Suprapubic skin (tissue), 4 donors: Measurements from ENCODE around the gene MXD3. TPM values are rescaled to one million over a fixed set of nuclear protein-coding genes. Genes with fewer than 3 reads are reported as not detected.

Experiments
- DNase-seq, 2 donors: peaks; one replicate each; pipeline ENCODE4 v3.0.0-alpha.2; 2019; ENCODE audit warnings: low spot score in 2 of 2
- H3K27ac ChIP-seq: fragments of 200-600 bp; sonication (generic); one replicate; pipeline ENCODE4 v1.5.1; 2019
- H3K27me3 ChIP-seq: fragments of 200-600 bp; sonication (generic); one replicate; pipeline ENCODE4 v1.5.1; 2019
- H3K36me3 ChIP-seq: fragments of 200-600 bp; sonication (generic); one replicate; pipeline ENCODE4 v1.5.1; 2019
- H3K4me1 ChIP-seq: fragments of 200-600 bp; sonication (generic); one replicate; pipeline ENCODE4 v1.5.1; 2019
- H3K4me3 ChIP-seq: fragments of 200-600 bp; sonication (generic); one replicate; pipeline ENCODE4 v1.5.1; 2019; ENCODE audit warnings: mild to moderate bottlenecking
- H3K9me3 ChIP-seq: fragments of 200-600 bp; sonication (generic); one replicate; pipeline ENCODE4 v1.5.1; 2019
- CTCF ChIP-seq, 2 donors: fragments of 200-600 bp in 1 of 2; fragments of 450-650 bp in 1 of 2; sonication (generic) in 1 of 2; IDR thresholded peaks; one replicate each; pipeline ENCODE4 v1.5.1; 2016 to 2019; ENCODE audit warnings: antibody characterized with exemption in 2 of 2, mild to moderate bottlenecking in 1 of 2, moderate library complexity in 1 of 2
- EP300 ChIP-seq: sonication (generic); formaldehyde crosslinking; IDR thresholded peaks from one replicate; pipeline ENCODE4 v1.6.1; 2017; ENCODE audit warnings: antibody characterized with exemption
- POLR2A ChIP-seq, 2 donors: fragments of 450-650 bp; IDR thresholded peaks; one replicate each; pipeline ENCODE4 v1.6.1; 2017; ENCODE audit warnings: antibody characterized with exemption in 2 of 2, mild to moderate bottlenecking in 2 of 2, moderate library complexity in 2 of 2
- POLR2AphosphoS5 ChIP-seq, 3 donors: sonication (generic); formaldehyde crosslinking; IDR thresholded peaks; one replicate each; pipeline ENCODE4 v1.6.1; 2017; ENCODE audit warnings: antibody characterized with exemption in 3 of 3
- WGBS: methylation state at CpG from one replicate; pipeline ENCODE4 v1.1.5; 2018; 5-methylcytosine and 5-hydroxymethylcytosine counted together
- total RNA-seq, 4 donors: library from RNA; depleted of rRNA; stranded (reverse); fragments of >200 nt; gene quantifications; one replicate each; pipeline ENCODE4 v1.1.0, GENCODE V29; 2016

Gene MXD3
- total RNA-seq, 4 donors from 2014 or later = 8.7 to 30.3 (median 11.7) TPM

- H3K4me3 ChIP-seq = no peak overlapping the region
- no peak for DNase-seq
- H3K36me3 ChIP-seq = peaks cover 66% of the 10 kb centered on the region
- no peak overlapping the region for H3K27ac ChIP-seq
- TF ChIP-seq POLR2A (IDR thresholded peaks at IDR 0.05) (no peak), EP300 (no peak), POLR2AphosphoS5 (IDR thresholded peaks at IDR 0.05) (no peak), CTCF (IDR thresholded peaks at IDR 0.05) (no peak)
- H3K4me1 ChIP-seq = peaks cover 18% of the 10 kb centered on the region
- no peaks in the 10 kb centered on the region for H3K9me3 ChIP-seq
- WGBS = 93% methylated on average over 2 of the region's 3 CpGs
- H3K27me3 ChIP-seq = no peaks in the 10 kb centered on the region
These were observed 17.1 kb downstream of the MXD3 start for GRCh38 chr5:177294632-177295031.

- TF ChIP-seq POLR2AphosphoS5 (IDR thresholded peaks at IDR 0.05) = no peak
- TF ChIP-seq EP300 = no peak
- TF ChIP-seq CTCF (IDR thresholded peaks at IDR 0.05) = no peak
- TF ChIP-seq POLR2A (IDR thresholded peaks at IDR 0.05) = no peak
- Histone ChIP-seq H3K27me3 (no peaks in the 10 kb centered on the region), H3K9me3 (no peaks in the 10 kb centered on the region), H3K36me3 (peaks cover 72% of the 10 kb centered on the region), H3K4me1 (peaks cover 13% of the 10 kb centered on the region), H3K27ac (no peak overlapping the region), H3K4me3 (no peak overlapping the region)
- DNase-seq = no peak
- 90% methylated on average over 7 of the region's 12 CpGs for WGBS
These were observed 17.7 kb downstream of the MXD3 start for GRCh38 chr5:177293819-177294581.

- no peak for DNase-seq
- H3K4me3 ChIP-seq = no peak overlapping the region
- peaks cover 86% of the 10 kb centered on the region for H3K36me3 ChIP-seq
- H3K27me3 ChIP-seq = no peaks in the 10 kb centered on the region
- no peak overlapping the region for H3K27ac ChIP-seq
- H3K4me1 ChIP-seq = peaks cover 11% of the 10 kb centered on the region
- TF ChIP-seq CTCF (IDR thresholded peaks at IDR 0.05) (no peak), POLR2A (IDR thresholded peaks at IDR 0.05) (no peak), POLR2AphosphoS5 (IDR thresholded peaks at IDR 0.05) (no peak)
- whole genome bisulfite sequencing = 94% methylated on average over 7 of the region's 7 CpGs
- no peaks in the 10 kb centered on the region for H3K9me3 ChIP-seq
These were observed 20.0 kb downstream of the MXD3 start for GRCh38 chr5:177291735-177292134.

- Histone ChIP-seq H3K27me3 (no peaks in the 10 kb centered on the region), H3K4me1 (peaks cover 6% of the 10 kb centered on the region), H3K9me3 (no peaks in the 10 kb centered on the region), H3K36me3 (peaks cover 87% of the 10 kb centered on the region), H3K27ac (no peak overlapping the region), H3K4me3 (no peak overlapping the region)
- DNase-seq = no peak
- TF ChIP-seq POLR2A (IDR thresholded peaks at IDR 0.05) = no peak
- TF ChIP-seq POLR2AphosphoS5 (IDR thresholded peaks at IDR 0.05) = no peak
- WGBS = 93% methylated on average over 12 of the region's 12 CpGs
These were observed 20.7 kb downstream of the MXD3 start for GRCh38 chr5:177290816-177291596.

- Histone ChIP-seq H3K4me3 (no peak overlapping the region), H3K9me3 (no peaks in the 10 kb centered on the region), H3K36me3 (peaks cover 86% of the 10 kb centered on the region), H3K4me1 (no peaks in the 10 kb centered on the region), H3K27ac (no peak overlapping the region), H3K27me3 (no peaks in the 10 kb centered on the region)
- no peak for TF ChIP-seq POLR2A (IDR thresholded peaks at IDR 0.05)
- no peak for TF ChIP-seq POLR2AphosphoS5 (IDR thresholded peaks at IDR 0.05)
- TF ChIP-seq EP300 = no peak
- no peak for TF ChIP-seq CTCF (IDR thresholded peaks at IDR 0.05)
- WGBS = 90% methylated on average over 2 of the region's 2 CpGs
- DNase-seq = no peak
These were observed 23.5 kb downstream of the MXD3 start for GRCh38 chr5:177288191-177288590.
